ENCODE measurements around the gene PSPH.

The PSPH gene

DNA sequence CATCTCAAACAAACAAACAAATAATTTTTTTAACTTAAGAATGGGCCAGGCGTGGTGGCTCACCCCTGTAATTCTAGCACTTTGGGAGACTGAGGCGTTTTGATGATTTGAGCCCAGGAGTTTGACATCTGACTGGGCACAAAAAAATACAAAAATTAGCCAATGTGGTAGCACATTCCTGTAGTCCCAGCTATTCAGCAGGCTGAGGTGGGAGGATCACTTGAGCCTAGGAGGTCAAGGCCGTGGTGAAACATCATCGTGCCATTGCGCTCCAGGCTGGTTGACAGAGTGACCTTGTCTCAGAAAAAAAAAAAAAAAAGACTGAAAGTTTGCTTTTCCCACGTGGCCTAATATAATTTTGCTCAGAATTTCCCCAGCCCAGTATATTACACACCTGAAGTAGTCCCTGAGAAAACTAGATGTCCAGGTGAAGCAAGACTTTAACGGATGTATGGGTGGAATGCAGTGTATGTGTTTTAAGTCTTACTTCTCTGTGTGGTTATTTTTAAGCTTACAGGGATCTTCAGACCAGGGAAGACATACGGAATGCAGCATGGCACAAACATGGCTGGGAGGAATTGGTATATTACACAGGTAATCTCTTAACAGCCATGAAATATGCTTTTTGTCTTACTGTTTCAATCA is 54.3 kb downstream of the PSPH start:
- TF ChIP-seq, protein P1, sequence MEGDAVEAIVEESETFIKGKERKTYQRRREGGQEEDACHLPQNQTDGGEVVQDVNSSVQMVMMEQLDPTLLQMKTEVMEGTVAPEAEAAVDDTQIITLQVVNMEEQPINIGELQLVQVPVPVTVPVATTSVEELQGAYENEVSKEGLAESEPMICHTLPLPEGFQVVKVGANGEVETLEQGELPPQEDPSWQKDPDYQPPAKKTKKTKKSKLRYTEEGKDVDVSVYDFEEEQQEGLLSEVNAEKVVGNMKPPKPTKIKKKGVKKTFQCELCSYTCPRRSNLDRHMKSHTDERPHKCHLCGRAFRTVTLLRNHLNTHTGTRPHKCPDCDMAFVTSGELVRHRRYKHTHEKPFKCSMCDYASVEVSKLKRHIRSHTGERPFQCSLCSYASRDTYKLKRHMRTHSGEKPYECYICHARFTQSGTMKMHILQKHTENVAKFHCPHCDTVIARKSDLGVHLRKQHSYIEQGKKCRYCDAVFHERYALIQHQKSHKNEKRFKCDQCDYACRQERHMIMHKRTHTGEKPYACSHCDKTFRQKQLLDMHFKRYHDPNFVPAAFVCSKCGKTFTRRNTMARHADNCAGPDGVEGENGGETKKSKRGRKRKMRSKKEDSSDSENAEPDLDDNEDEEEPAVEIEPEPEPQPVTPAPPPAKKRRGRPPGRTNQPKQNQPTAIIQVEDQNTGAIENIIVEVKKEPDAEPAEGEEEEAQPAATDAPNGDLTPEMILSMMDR (IDR thresholded peaks at IDR 0.05; ENCODE audit: extremely low read depth, insufficient read depth, missing control alignments), result no peak

DNA sequence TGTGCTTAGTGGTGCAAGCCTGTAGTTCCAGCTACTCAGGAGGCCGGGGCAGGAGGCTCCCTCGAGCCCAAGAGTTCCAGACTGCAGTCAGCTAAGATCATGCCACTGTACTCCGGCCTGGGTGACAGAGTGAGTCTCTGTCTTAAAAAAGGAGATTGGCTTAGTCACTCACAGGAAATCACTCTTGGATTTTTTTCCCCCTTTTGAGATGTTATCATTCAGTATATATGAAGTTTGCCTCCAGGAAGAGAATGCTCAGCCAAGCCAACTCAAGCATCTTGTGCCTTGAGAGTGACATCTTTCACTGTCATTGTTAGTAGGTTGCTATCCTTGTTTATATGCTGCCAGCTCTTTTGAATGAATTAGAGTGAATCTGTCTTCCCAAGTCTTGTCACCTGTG is 58.9 kb downstream of the PSPH start:
- TF ChIP-seq, protein P1 (IDR thresholded peaks at IDR 0.05; ENCODE audit: extremely low read depth, insufficient read depth, missing control alignments), result no peak
- no peak for DNase-seq (ENCODE audit: low spot score)
- in situ Hi-C loops (cut with MboI; ENCODE audit: low pct_unique_long_range_greater_than_20kb, low sequenced_read_pairs, unreplicated experiment), result no loop called here

More for the DNA sequence above, 54.3 kb downstream of the PSPH start:
- in situ Hi-C loops (cut with MboI; ENCODE audit: low pct_unique_long_range_greater_than_20kb, low sequenced_read_pairs, unreplicated experiment), result no loop called here
- DNase-seq (ENCODE audit: low spot score), result no peak

DNA sequence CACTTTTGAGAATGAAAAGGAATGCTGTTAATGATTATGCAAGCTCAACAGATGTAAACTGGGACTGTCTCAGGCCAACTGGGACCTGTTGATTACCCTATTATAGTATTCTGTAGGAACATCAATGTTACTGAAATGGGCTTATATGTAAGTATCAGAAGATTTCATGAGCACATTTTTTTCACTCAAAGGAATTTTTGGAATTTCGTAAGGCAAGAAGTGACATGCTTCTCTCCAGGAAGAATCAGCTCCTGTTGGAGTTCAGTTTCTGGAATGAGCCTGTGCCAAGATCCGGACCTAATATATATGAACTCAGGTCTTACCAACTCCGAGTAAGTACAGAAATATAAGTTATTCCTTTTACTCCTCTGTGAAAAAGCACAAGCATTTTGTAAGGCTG is 67.7 kb downstream of the PSPH start:
- TF ChIP-seq, protein P1 (IDR thresholded peaks at IDR 0.05; ENCODE audit: extremely low read depth, insufficient read depth, missing control alignments), result no peak
- in situ Hi-C loops (cut with MboI; ENCODE audit: low pct_unique_long_range_greater_than_20kb, low sequenced_read_pairs, unreplicated experiment), result no loop called here
- DNase-seq (ENCODE audit: low spot score), result no peak

GRCh38 chr7:55980266-55980665 is 71.0 kb downstream of the PSPH start:
- in situ Hi-C loops (cut with MboI; ENCODE audit: low pct_unique_long_range_greater_than_20kb, low sequenced_read_pairs, unreplicated experiment), result no loop called here
- TF ChIP-seq, protein P1 (IDR thresholded peaks at IDR 0.05; ENCODE audit: extremely low read depth, insufficient read depth, missing control alignments), result no peak
- DNase-seq (ENCODE audit: low spot score), result no peak

GRCh38 chr7:55977831-55978230 is 73.4 kb downstream of the PSPH start:
- TF ChIP-seq, protein P1 (IDR thresholded peaks at IDR 0.05; ENCODE audit: extremely low read depth, insufficient read depth, missing control alignments), result no peak
- in situ Hi-C loops (cut with MboI; ENCODE audit: low pct_unique_long_range_greater_than_20kb, low sequenced_read_pairs, unreplicated experiment), result no loop called here
- no peak for DNase-seq (ENCODE audit: low spot score)

- TF ChIP-seq, protein P1 (IDR thresholded peaks at IDR 0.05; ENCODE audit: extremely low read depth, insufficient read depth, missing control alignments), result no peak
- DNase-seq (ENCODE audit: low spot score), result no peak
- in situ Hi-C loops (cut with MboI; ENCODE audit: low pct_unique_long_range_greater_than_20kb, low sequenced_read_pairs, unreplicated experiment), result no loop called here
Observed at GRCh38 chr7:55975988-55976633, 75.1 kb downstream of the PSPH start.

Data from GM13977 (cell line).